Activated naive CD4-positive, alpha-beta T cell treated with anti-CD3 and anti-CD28 coated beads for 36 hours (primary cell): ENCODE data around the gene EMILIN3. TPM values are rescaled to one million over a fixed set of nuclear protein-coding genes. Genes with fewer than 3 reads are reported as not detected.

Experiments
- CTCF ChIA-PET: fragments of 350-600 bp; sonication (Branson Sonifier 250); formaldehyde crosslinking; loops from one replicate; lab custom pipeline; 2021; ENCODE audit warnings: antibody characterized with exemption; lab: Charles Lee
- DNase-seq: peaks from one replicate; pipeline ENCODE4 v3.0.0-alpha.2; 2020
- H3K27ac Mint-ChIP-seq: one replicate; pipeline ENCODE4 v1.8.0; 2021; ENCODE audit warnings: mild to moderate bottlenecking, mixed read lengths
- H3K27me3 Mint-ChIP-seq: one replicate; pipeline ENCODE4 v1.8.0; 2021; ENCODE audit warnings: low read depth, mixed read lengths
- H3K36me3 Mint-ChIP-seq: one replicate; pipeline ENCODE4 v1.8.0; 2021; ENCODE audit warnings: low read depth, mixed read lengths
- H3K4me1 Mint-ChIP-seq: one replicate; pipeline ENCODE4 v1.8.0; 2021; ENCODE audit warnings: low read depth, mixed read lengths
- H3K4me3 Mint-ChIP-seq: one replicate; pipeline ENCODE4 v1.8.0; 2021; ENCODE audit warnings: mild to moderate bottlenecking, moderate library complexity, mixed read lengths
- H3K9me3 Mint-ChIP-seq: one replicate; pipeline ENCODE4 v1.8.0; 2021; ENCODE audit warnings: mixed read lengths
- intact Hi-C: fragments of 100-400 bp; cut with micrococcal nuclease; formaldehyde crosslinking; loops from one replicate; pipeline ENCODE4 v1.15.1; 2023
- total RNA-seq, 2 experiments: library from RNA; stranded (reverse); gene quantifications; one replicate each; pipeline ENCODE4 v1.2.3, GENCODE V29; 2021

EMILIN3 gene
- total RNA-seq, 2 experiments from 2014 or later, result not detected

DNA sequence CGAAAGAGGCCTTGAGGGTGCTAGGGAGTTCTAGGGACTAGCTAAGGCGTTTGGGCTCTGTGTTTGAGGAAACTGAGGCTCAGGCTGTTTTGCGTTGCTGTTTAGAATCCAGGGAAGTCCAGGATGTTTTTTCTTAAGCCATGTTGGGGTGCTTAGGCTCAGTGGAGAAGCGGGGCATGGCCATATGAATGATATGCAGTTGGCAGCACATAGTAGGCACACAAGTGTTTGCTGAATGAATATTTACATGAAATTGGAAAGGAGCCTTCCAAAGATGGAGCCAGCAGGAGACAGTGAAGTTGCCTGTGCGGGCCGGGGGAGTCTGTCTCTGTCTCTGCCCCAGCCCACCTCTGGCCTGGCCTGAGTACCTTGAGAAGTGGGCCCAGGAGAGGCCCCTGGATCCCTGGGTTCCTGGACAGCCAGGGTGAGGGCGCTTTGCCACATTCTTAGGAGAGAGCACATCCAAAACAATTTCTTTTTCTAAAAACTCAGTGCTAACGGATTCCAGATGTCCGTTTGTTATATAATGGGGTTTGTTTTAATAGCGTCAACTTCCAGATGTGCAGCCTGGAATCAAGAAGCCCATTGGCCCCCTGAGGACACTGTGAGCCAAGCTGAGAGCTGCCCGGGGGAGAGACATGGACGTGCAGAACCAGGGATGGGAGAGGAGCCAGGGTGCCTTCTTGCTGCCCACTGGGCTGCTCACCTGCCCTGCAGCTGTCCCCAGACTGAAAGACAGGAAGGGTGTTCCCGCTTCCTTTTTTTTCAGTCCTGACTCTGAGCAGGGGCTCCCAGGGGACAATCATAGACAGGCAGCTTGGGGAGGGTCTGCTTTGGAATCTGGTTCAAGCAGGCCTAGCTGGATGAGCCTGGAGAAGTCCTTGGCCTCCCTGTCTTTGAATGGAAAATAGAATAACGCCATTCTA, 20.1 kb upstream of the EMILIN3 start:
- CTCF ChIA-PET, result interaction anchor here (0.6 kb wide), 1 partner anchor 42 kb away, joined by 3 read pairs; no protein-coding TSS in a partner anchor
- Mint-ChIP-seq H3K27me3 (peaks cover 4% of the 10 kb centered on the region), H3K27ac (no peak overlapping the region), H3K4me3 (no peak overlapping the region), H3K9me3 (no peaks in the 10 kb centered on the region), H3K4me1 (no peaks in the 10 kb centered on the region), H3K36me3 (no peaks in the 10 kb centered on the region)
- intact Hi-C loops, result no loop called here
- DNase-seq, result no peak

DNA sequence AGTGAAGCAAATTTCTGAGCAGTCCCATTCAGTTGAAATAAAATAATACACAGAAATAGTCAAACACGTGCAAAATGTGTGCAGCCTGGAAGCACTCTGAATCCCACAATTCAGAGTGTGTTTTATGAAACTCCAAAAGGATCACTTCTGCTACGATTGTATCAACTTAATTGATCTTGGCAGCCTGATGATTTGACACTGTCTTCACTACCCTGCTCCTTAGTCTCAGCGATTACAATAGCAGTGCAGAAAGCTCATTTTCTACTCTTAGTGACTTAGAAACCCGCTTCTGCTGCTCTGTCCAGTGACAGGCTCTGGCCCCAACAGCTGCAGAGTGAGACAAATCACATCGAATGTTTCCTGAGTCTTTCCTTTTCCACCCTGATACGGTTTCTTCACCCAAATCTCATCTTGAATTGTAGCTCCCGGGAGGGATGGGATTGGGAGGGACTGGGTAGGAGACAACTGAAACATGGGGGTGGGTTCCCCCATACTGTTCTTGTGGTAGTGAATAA, 16.2 kb upstream of the EMILIN3 start:
- intact Hi-C loops, result no loop called here
- H3K27ac Mint-ChIP-seq, result no peak overlapping the region
- H3K4me1 Mint-ChIP-seq, result no peaks in the 10 kb centered on the region
- no peaks in the 10 kb centered on the region for H3K36me3 Mint-ChIP-seq
- H3K27me3 Mint-ChIP-seq, result peaks cover 4% of the 10 kb centered on the region
- DNase-seq, result no peak
- CTCF ChIA-PET, result no interaction called here
- H3K9me3 Mint-ChIP-seq, result no peaks in the 10 kb centered on the region
- no peak overlapping the region for H3K4me3 Mint-ChIP-seq

DNA sequence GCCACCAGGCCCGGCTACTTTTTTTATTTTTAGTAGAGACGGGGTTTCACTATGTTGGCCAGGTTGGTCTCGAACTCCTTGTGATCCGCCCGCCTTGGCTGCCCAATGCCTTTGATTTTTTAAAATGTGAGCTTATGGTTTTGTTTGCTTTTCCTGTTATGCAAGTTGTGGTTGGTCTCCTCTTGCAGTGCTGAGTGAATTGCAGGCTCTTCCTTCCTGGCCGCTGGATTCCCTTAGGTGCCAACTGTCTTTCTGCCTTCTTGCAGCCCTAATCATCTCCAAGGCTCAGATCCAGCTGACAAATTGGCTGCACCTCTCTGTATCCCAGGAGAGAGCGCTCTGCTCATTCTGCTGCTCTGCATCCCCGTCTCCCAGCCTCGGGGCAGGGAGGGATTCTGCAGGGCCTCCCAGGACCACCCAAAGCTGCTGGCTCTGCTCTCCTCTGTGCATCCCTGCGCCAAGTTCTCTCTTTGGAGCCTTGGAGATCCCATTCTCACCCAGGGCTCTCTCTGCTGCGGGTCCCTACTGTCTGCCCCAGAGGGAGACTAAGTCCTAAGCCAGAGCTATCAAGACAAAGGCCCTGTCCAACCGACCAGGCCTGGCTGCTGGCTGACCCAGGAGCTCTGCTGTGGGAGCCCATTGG, 14.1 kb upstream of the EMILIN3 start:
- no peaks in the 10 kb centered on the region for H3K36me3 Mint-ChIP-seq
- H3K9me3 Mint-ChIP-seq, result no peaks in the 10 kb centered on the region
- peaks cover 10% of the 10 kb centered on the region for H3K27me3 Mint-ChIP-seq
- CTCF ChIA-PET, result interaction anchor here (0.6 kb wide), 1 partner anchor 42 kb away, joined by 3 read pairs; no protein-coding TSS in a partner anchor
- no peak for DNase-seq
- no peaks in the 10 kb centered on the region for H3K4me1 Mint-ChIP-seq
- no peak overlapping the region for H3K4me3 Mint-ChIP-seq
- no peak overlapping the region for H3K27ac Mint-ChIP-seq
- intact Hi-C loops, result no loop called here

DNA sequence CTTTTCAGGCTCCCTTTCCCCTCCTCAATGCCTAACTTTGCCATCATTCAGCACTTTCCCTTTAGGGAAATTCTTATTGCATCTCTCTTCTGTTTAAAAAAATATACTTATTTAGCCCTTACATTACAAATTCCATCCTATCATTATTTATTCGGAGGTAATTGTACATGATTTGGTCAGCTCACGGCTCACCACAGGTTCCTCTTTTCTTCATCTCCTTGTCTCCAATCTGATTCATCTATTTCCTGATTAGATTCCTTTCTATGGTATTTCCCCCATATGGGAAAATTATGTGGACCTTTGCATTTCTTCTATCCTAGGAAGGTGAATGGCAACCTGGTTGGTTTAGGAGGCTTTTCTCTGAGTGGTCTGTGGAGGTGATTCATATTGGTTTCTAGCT, 12.9 kb upstream of the EMILIN3 start:
- no peaks in the 10 kb centered on the region for H3K9me3 Mint-ChIP-seq
- H3K36me3 Mint-ChIP-seq, result no peaks in the 10 kb centered on the region
- intact Hi-C loops, result no loop called here
- H3K4me3 Mint-ChIP-seq, result no peak overlapping the region
- H3K27ac Mint-ChIP-seq, result no peak overlapping the region
- CTCF ChIA-PET, result no interaction called here
- peaks cover 12% of the 10 kb centered on the region for H3K27me3 Mint-ChIP-seq
- no peaks in the 10 kb centered on the region for H3K4me1 Mint-ChIP-seq
- DNase-seq, result no peak

DNA sequence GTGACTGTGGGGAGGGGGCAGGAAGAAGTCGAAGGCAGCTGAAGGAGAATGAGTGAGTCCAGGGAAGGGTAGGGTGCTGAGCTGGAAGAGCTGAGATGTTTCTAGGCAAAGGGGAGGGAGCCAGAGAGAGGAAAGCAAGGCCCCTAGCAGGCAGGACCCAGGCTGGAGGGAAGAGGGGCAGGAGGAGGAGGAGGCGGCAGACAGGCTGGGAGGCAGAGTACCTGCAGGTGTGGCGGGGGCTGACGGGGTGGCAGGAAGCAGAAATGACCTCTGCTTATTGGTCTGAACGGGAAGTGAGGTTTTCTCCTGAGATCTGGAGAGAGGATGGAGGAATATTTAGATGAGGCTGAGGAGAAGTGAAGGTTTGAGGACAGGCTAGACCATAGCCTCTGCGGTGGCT, 10.7 kb upstream of the EMILIN3 start:
- DNase-seq, result no peak
- Mint-ChIP-seq H3K36me3 (no peaks in the 10 kb centered on the region), H3K4me3 (no peak overlapping the region), H3K27ac (no peak overlapping the region), H3K27me3 (peaks cover 13% of the 10 kb centered on the region), H3K4me1 (no peaks in the 10 kb centered on the region), H3K9me3 (peaks cover 5% of the 10 kb centered on the region)
- CTCF ChIA-PET, result no interaction called here
- intact Hi-C loops, result no loop called here

DNA sequence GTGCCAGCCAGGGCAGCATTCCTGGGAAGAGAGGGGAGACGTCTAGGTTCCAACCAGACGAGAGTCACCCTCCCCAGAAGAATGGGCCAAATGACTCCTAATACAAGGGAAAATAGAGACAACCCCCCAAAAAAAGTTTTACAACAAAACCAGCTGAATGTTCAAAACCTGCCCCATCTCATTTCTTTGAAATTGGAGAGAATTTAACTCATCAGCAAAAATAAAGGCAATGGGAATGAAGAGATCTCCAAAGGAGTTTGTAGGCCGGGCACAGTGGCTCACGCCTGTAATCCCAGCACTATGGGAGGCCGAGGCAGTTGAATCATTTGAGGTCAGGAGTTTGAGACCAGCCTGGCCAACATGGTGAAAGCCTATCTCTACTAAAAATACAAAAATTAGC, 9.7 kb upstream of the EMILIN3 start:
- H3K27me3 Mint-ChIP-seq, result peaks cover 13% of the 10 kb centered on the region
- H3K4me3 Mint-ChIP-seq, result no peak overlapping the region
- no peak overlapping the region for H3K27ac Mint-ChIP-seq
- intact Hi-C loops, result no loop called here
- DNase-seq, result no peak
- no peaks in the 10 kb centered on the region for H3K4me1 Mint-ChIP-seq
- CTCF ChIA-PET, result interaction anchor here (0.6 kb wide), 1 partner anchor 61 kb away, joined by 4 read pairs; no protein-coding TSS in a partner anchor
- H3K9me3 Mint-ChIP-seq, result peaks cover 7% of the 10 kb centered on the region
- no peaks in the 10 kb centered on the region for H3K36me3 Mint-ChIP-seq

DNA sequence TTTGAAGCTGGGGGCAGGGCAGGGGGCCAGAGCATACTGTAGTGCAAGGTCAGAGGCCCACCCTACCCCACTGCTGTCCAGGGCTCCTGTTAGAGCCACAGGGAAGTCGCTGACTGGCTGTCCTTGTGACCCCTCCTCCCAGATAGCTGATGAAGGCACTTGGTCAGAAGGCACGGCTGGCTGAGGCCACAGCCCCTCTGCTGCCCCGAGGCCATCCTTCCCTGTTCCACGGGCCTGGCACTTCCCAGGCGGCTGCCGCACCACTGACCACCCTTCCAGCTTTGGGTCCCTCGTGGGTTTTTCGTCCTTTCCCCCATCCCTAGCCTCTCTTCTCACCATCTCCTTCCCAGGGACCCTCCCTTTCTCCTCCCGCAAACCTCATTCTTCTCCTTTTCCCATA, 9.2 kb upstream of the EMILIN3 start:
- H3K36me3 Mint-ChIP-seq, result no peaks in the 10 kb centered on the region
- no peaks in the 10 kb centered on the region for H3K4me1 Mint-ChIP-seq
- DNase-seq, result no peak
- no peak overlapping the region for H3K27ac Mint-ChIP-seq
- H3K27me3 Mint-ChIP-seq, result peaks cover 13% of the 10 kb centered on the region
- no peak overlapping the region for H3K4me3 Mint-ChIP-seq
- intact Hi-C loops, result no loop called here
- peaks cover 11% of the 10 kb centered on the region for H3K9me3 Mint-ChIP-seq
- CTCF ChIA-PET, result no interaction called here

DNA sequence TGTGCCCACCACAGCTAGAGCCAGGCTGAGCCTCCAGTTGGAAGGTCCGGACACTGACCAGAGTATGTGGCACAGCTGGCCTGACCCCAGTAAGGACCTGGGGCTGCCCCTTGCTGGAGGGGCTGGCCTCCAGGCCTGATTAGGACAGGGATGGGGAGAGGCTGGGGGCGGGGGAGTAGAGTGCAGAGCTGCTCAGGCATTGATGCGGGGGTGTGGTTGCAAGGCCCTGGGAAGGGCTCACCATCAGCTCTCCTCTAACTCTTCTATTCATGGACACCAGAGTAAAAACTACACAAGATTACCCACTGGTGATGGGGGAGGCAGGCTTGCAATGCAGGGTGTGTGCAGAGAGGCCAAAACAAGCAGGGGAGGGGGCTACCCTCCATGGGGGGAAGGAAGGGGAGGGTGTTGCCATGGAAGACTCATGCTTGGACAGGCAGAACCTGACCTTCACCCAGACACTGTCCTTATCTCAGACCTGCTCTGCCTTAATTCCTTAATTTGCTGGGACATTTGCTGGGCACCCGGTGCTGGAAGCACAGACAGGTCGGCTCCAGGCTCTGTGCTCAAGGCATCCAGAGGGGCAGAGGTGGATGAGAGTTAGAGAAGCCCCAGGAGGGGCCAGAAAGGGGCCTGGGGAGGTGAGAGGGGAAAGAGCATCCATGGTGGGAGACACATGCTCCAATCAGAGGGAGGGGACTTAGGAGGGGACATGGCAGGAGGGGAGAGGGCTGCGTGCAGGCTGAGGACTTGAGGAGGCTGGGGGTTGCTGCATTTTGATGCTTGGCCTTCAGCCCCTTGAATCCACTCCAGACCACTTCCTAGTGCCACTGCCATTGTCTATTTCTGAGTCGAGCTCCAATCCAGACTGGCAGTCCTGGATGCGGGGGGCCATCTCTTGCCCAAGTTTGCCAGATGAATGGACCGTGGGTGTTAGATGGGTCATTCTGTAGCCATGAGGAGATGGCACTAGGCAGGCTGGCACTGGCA, 7.6 kb upstream of the EMILIN3 start:
- intact Hi-C loops, result no loop called here
- Mint-ChIP-seq H3K4me1 (no peaks in the 10 kb centered on the region), H3K9me3 (peaks cover 11% of the 10 kb centered on the region), H3K36me3 (no peaks in the 10 kb centered on the region), H3K27me3 (peaks cover 17% of the 10 kb centered on the region), H3K27ac (no peak overlapping the region), H3K4me3 (no peak overlapping the region)
- DNase-seq, result no peak
- CTCF ChIA-PET, result no interaction called here

DNA sequence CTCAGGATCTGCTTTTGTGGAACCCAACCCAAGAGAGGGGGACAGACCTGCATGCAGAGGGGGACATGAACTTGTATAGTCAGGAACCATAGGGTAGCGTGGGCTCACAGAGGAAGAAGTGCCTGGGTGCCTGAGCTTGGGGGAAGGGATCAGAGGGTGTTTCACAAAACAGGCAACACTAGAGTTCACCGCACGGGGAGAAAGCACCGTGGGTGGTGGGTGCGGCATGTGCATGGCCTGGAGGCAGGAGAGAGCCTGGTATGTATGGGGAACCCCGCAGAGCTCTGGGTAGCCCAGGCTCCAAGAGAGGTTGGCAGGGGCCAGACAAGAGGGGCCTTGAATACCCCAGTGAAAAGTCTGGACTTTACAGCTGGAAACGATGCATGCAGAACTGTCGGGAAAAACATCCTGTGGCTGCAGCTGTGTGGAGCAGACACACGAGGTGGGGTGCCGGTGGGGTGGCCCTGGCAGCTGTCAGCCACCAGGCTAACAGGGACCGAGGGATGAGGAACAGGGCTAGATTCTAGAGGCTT, 6.7 kb upstream of the EMILIN3 start:
- Mint-ChIP-seq H3K4me3 (no peak overlapping the region), H3K27ac (no peak overlapping the region), H3K9me3 (peaks cover 11% of the 10 kb centered on the region), H3K36me3 (no peaks in the 10 kb centered on the region), H3K4me1 (no peaks in the 10 kb centered on the region), H3K27me3 (peaks cover 21% of the 10 kb centered on the region)
- CTCF ChIA-PET, result interaction anchor here (0.6 kb wide), 1 partner anchor 23 kb away, joined by 3 read pairs; no protein-coding TSS in a partner anchor
- no peak for DNase-seq
- intact Hi-C loops, result no loop called here

DNA sequence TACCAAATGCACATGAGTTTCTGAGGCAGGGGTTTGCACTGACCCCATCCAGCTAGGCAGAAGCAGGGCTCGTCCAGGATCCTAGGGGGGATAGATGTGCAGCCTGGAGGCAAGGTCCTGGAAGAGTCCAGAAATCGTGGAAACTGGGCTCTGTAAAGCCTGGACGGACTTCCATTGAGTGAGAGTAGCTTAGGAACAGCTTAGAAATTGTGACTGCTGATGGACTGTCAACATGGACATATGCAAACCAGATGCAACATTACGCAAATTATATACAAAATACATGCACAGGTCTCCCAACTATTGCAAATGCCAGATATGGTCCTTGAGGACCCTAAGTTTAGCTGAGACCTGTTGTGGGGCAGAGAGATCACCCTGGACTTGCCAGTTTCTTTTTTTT, 4.8 kb upstream of the EMILIN3 start:
- DNase-seq, result no peak
- CTCF ChIA-PET, result interaction anchor here (1.1 kb wide), 1 partner anchor 9 kb away, joined by 4 read pairs; no protein-coding TSS in a partner anchor
- H3K4me3 Mint-ChIP-seq, result no peak overlapping the region
- peaks cover 4% of the 10 kb centered on the region for H3K4me1 Mint-ChIP-seq
- peaks cover 11% of the 10 kb centered on the region for H3K9me3 Mint-ChIP-seq
- peaks cover 27% of the 10 kb centered on the region for H3K27me3 Mint-ChIP-seq
- intact Hi-C loops, result no loop called here
- H3K27ac Mint-ChIP-seq, result no peak overlapping the region
- H3K36me3 Mint-ChIP-seq, result no peaks in the 10 kb centered on the region

DNA sequence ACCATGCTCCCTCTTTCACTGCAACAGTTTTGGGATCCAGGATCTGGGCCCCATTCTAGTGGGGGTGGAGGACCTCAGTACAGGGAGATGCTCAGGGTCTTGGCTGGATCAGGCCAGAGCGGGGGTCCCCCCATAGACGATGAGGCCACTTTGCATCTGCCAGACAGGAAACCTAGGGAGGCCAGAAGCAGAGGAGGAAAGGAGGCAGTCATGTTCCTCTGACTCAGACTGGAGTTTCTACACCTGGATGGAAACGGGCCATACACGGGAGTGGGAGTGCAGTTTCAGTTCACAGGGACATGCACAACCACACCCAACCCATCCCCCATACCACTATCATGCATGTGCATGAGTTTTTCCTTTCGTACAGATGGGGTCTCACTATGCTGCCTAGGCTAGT, 3.6 kb upstream of the EMILIN3 start:
- DNase-seq, result no peak
- H3K27ac Mint-ChIP-seq, result no peak overlapping the region
- H3K27me3 Mint-ChIP-seq, result peaks cover 32% of the 10 kb centered on the region
- H3K4me3 Mint-ChIP-seq, result no peak overlapping the region
- intact Hi-C loops, result no loop called here
- peaks cover 6% of the 10 kb centered on the region for H3K4me1 Mint-ChIP-seq
- CTCF ChIA-PET, result no interaction called here
- H3K36me3 Mint-ChIP-seq, result no peaks in the 10 kb centered on the region
- H3K9me3 Mint-ChIP-seq, result peaks cover 11% of the 10 kb centered on the region
